Kidney (tissue), 14 donors: ENCODE results near the gene EIF5. TPM values are rescaled to one million over a fixed set of nuclear protein-coding genes. Genes with fewer than 3 reads are reported as not detected.
"Not testable (repeated sequence)": the region's sequence is repeated elsewhere in the genome, so short reads cannot be mapped to it uniquely, and the experiment has no call there.

Source experiments
- DNase-seq, 5 donors: peaks; one replicate each; pipeline ENCODE4 v3.0.0-alpha.2; 2013 to 2020
- FAIRE-seq: peaks from 2 replicates; lab custom pipeline; 2012; peaks lifted over from hg19 to GRCh38; lab: Jason Lieb, UNC
- H3K27ac ChIP-seq, 2 donors: one replicate each; pipeline ENCODE4 v1.7.0; 2013; ENCODE audit warnings: low read depth in 2 of 2, low read length in 2 of 2, inconsistent platforms in 1 of 2
- H3K27me3 ChIP-seq: one replicate; pipeline ENCODE4 v1.7.1; 2013; ENCODE audit warnings: low read length, inconsistent platforms; ENCODE audit not compliant: control insufficient read depth, insufficient read depth
- H3K36me3 ChIP-seq, 3 donors: one replicate each; pipeline versions ENCODE4 v1.7.0 to v1.7.1; 2013; ENCODE audit warnings: low read length in 3 of 3, control low read depth in 1 of 3, inconsistent platforms in 1 of 3; ENCODE audit not compliant: insufficient read depth in 3 of 3, control insufficient read depth in 2 of 3
- H3K4me1 ChIP-seq, 3 donors: one replicate each; pipeline versions ENCODE4 v1.7.0 to v1.7.1; 2013; ENCODE audit warnings: low read length in 3 of 3, inconsistent platforms in 1 of 3, low read depth in 1 of 3; ENCODE audit not compliant: control insufficient read depth in 2 of 3, insufficient read depth in 2 of 3
- H3K4me3 ChIP-seq, 3 donors: one replicate each; pipeline versions ENCODE4 v1.7.0 to v1.8.1; 2013; ENCODE audit warnings: low read length in 3 of 3, control low read depth in 1 of 3, inconsistent platforms in 1 of 3
- H3K9ac ChIP-seq, 3 donors: one replicate each; pipeline versions ENCODE4 v1.7.0 to v1.7.1; 2013; ENCODE audit warnings: low read length in 3 of 3, control low read depth in 1 of 3, inconsistent platforms in 1 of 3
- H3K9me3 ChIP-seq, 3 donors: one replicate each; pipeline versions ENCODE4 v1.7.0 to v1.7.1; 2013; ENCODE audit warnings: low read length in 3 of 3, control low read depth in 1 of 3, inconsistent platforms in 1 of 3; ENCODE audit not compliant: control insufficient read depth in 2 of 3, insufficient read depth in 1 of 3
- intact Hi-C: fragments of 100-400 bp; cut with DNase I; formaldehyde crosslinking; loops from one replicate; pipeline ENCODE4 v1.11.1; 2022
- polyA plus RNA-seq: library from polyadenylated mRNA; stranded (reverse); fragments of 350-450 nt; fragmentation: Illumina TruSeq; extraction: RNeasy Lipid Tissue Mini Kit (QIAGEN cat#74804); gene quantifications from one replicate; pipeline ENCODE4 v1.2.3, GENCODE V29; 2014; ENCODE audit warnings: low read depth, low replicate concordance; ENCODE audit not compliant: insufficient read depth
- total RNA-seq: library from RNA; stranded (reverse); fragmentation: NEBNext Ultra II Directional; extraction: Animal tissue kit (Norgen Biotek cat#: 25700); gene quantifications from one replicate; pipeline ENCODE4 v1.2.1, GENCODE V29; 2021
- TF ChIP-seq, protein P1 (sequence below): IDR thresholded peaks from 3 replicates; pipeline ENCODE4 v1.5.1; 2012; ENCODE audit warnings: mild to moderate bottlenecking, moderate library complexity, borderline replicate concordance; ENCODE audit not compliant: insufficient read depth; ENCODE audit errors: extremely low read depth
- donor health status: control.
- donor health status: control.
- donor health status: control.
- donor health status: control.
- donor health status: control.
- donor health status: DM: yes; HTN: yes; CAD: no.
- donor health status: Normal renal cell carcinoma (clear cell type).

EIF5 gene
- total and polyA plus RNA-seq, 2 donors from 2014 or later: 91.2 to 229 TPM

GRCh38 chr14:103356024-103356682, 22.1 kb downstream of the EIF5 start:
- no peak overlapping the region for H3K27ac ChIP-seq
- FAIRE-seq (no peak), DNase-seq (no peak)
- no peak overlapping the region for H3K9ac ChIP-seq
- H3K27me3 ChIP-seq: no peaks in the 10 kb centered on the region
- H3K4me3 ChIP-seq: no peak overlapping the region
- H3K4me1 ChIP-seq: peaks cover 0 to 2% (median 0%) of the 10 kb centered on the region in 3 donors
- intact Hi-C loops: no loop called here
- no peaks in the 10 kb centered on the region for H3K9me3 ChIP-seq
- TF ChIP-seq, protein P1, sequence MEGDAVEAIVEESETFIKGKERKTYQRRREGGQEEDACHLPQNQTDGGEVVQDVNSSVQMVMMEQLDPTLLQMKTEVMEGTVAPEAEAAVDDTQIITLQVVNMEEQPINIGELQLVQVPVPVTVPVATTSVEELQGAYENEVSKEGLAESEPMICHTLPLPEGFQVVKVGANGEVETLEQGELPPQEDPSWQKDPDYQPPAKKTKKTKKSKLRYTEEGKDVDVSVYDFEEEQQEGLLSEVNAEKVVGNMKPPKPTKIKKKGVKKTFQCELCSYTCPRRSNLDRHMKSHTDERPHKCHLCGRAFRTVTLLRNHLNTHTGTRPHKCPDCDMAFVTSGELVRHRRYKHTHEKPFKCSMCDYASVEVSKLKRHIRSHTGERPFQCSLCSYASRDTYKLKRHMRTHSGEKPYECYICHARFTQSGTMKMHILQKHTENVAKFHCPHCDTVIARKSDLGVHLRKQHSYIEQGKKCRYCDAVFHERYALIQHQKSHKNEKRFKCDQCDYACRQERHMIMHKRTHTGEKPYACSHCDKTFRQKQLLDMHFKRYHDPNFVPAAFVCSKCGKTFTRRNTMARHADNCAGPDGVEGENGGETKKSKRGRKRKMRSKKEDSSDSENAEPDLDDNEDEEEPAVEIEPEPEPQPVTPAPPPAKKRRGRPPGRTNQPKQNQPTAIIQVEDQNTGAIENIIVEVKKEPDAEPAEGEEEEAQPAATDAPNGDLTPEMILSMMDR: no peak
- H3K36me3 ChIP-seq: no peaks in the 10 kb centered on the region

GRCh38 chr14:103357552-103357951, 23.5 kb downstream of the EIF5 start:
- H3K4me1 ChIP-seq, H3K9ac ChIP-seq, H3K9me3 ChIP-seq, intact Hi-C loops, H3K27ac ChIP-seq, DNase-seq, H3K4me3 ChIP-seq, H3K27me3 ChIP-seq, H3K36me3 ChIP-seq, FAIRE-seq: not testable (repeated sequence)

DNA sequence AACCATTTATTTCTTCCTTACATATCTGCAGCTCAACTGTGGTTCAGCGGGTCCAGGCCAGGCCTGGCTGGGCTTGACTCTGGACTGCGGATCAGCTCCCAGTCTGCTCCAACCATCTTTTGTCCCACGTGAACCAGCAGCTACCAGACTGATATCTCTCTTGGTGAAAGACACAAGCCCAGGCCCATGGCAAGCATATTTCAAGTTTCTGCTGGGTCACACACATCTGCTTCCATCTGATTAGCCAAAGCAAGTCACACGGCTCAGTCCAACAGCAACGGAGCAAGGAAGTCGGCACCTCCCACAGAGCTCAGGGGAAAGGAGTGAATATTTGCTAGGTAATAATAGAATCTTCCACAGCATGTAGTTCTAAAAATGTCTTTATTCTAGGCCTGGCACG, 26.5 kb downstream of the EIF5 start:
- TF ChIP-seq, protein P1: no peak
- FAIRE-seq: no peak
- intact Hi-C loops: no loop called here
- DNase-seq: no peak
- Histone ChIP-seq H3K4me3 (no peak overlapping the region), H3K9ac (no peak overlapping the region), H3K27ac (no peak overlapping the region), H3K9me3 (no peaks in the 10 kb centered on the region), H3K27me3 (no peaks in the 10 kb centered on the region), H3K36me3 (no peaks in the 10 kb centered on the region), H3K4me1 (no peaks in the 10 kb centered on the region)

DNA sequence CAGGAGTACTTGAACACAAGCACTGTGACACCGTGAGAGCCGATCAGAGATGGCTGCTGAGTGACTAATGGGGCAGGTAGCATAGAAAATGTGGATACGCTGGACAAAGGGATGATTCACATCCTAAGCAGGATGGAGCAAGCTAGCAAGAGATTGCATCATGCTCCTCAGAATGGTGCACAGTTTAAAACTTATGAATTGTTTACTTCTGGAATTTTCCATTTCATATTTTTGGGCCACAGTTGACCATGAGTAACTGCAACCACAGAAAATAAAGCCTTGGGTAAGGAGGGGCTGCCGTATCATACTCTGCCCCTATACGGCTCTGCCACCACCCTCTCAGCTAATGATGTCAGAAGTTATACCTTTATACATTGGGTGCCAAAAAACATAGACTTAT, 27.8 kb downstream of the EIF5 start:
- no peaks in the 10 kb centered on the region for H3K9me3 ChIP-seq
- no peaks in the 10 kb centered on the region for H3K36me3 ChIP-seq
- no peak overlapping the region for H3K27ac ChIP-seq
- TF ChIP-seq, protein P1: no peak
- no peak for FAIRE-seq
- H3K4me1 ChIP-seq: no peaks in the 10 kb centered on the region
- no peak overlapping the region for H3K9ac ChIP-seq
- no peak for DNase-seq
- H3K27me3 ChIP-seq: no peaks in the 10 kb centered on the region
- intact Hi-C loops: no loop called here
- H3K4me3 ChIP-seq: no peak overlapping the region
